GM23248 (cell line): ENCODE measurements around the gene MX1.

Source experiments
- EZH2 ChIP-seq: fragments of 200-600 bp; sonication (generic); IDR thresholded peaks from 2 replicates; pipeline ENCODE4 v1.6.1; 2018; ENCODE audit warnings: antibody characterized with exemption, mild to moderate bottlenecking; ENCODE audit not compliant: insufficient read depth, poor library complexity, severe bottlenecking
- EZH2phosphoT487 ChIP-seq: fragments of 200-600 bp; sonication (generic); IDR thresholded peaks from 2 replicates; pipeline ENCODE4 v1.6.1; 2018; ENCODE audit warnings: antibody characterized with exemption, moderate library complexity, mild to moderate bottlenecking, low read depth; ENCODE audit not compliant: insufficient read depth

DNA sequence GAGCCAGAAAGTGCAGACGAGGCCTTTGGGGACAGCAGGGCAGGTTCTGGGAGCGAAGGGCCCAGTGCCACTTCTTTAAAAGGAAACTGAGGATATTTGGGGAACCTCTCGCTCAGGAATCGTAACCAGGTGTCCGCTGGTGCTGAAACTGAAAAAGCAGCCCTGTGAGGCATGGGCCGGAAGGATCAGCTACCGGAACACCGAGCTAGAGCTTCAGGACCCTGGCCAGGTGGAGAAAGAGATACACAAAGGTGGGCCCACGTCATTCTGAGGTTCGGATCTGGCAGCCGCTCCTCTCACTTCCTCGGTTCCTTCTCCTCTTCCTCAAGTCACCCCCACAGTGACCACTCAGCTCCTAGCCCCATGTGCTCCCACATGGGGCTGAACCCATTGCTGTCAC, 46.1 kb upstream of the MX1 start:
- TF ChIP-seq EZH2, result no peak
- no peak for TF ChIP-seq EZH2phosphoT487
